Adipocyte (in vitro differentiated cells): ENCODE results near the gene ADCY7.
A peak's percentile ranks its signal among the peaks of the same experiment; 100 is the strongest.
"Not testable (repeated sequence)": the region's sequence is repeated elsewhere in the genome, so short reads cannot be mapped to it uniquely, and the experiment has no call there.

Experiments
- DNase-seq: peaks from one replicate; pipeline ENCODE4 v3.0.0-alpha.2; 2015; ENCODE audit warnings: low read depth
- H3K27me3 ChIP-seq: replicated peaks from 2 replicates; pipeline ENCODE4 v1.7.0; 2013; ENCODE audit warnings: mild to moderate bottlenecking, low read length, moderate library complexity; ENCODE audit not compliant: control insufficient read depth, insufficient read depth
- H3K36me3 ChIP-seq: 2 replicates; pipeline ENCODE4 v1.7.0; 2013; ENCODE audit warnings: low read length, mild to moderate bottlenecking, moderate library complexity; ENCODE audit not compliant: control insufficient read depth, insufficient read depth, severe bottlenecking
- H3K4me1 ChIP-seq: 2 replicates; pipeline ENCODE4 v1.7.0; 2013; ENCODE audit warnings: mild to moderate bottlenecking, low read length, moderate library complexity; ENCODE audit not compliant: control insufficient read depth, insufficient read depth
- H3K4me3 ChIP-seq: 2 replicates; pipeline ENCODE4 v1.7.0; 2013; ENCODE audit warnings: mild to moderate bottlenecking, low read length, moderate library complexity
- H3K9ac ChIP-seq: 2 replicates; pipeline ENCODE4 v1.7.0; 2013; ENCODE audit warnings: mild to moderate bottlenecking, low read length, moderate library complexity
- H3K9me3 ChIP-seq: 2 replicates; pipeline ENCODE4 v1.7.0; 2013; ENCODE audit warnings: mild to moderate bottlenecking, low read length, moderate library complexity; ENCODE audit not compliant: control insufficient read depth

The ADCY7 gene

DNA sequence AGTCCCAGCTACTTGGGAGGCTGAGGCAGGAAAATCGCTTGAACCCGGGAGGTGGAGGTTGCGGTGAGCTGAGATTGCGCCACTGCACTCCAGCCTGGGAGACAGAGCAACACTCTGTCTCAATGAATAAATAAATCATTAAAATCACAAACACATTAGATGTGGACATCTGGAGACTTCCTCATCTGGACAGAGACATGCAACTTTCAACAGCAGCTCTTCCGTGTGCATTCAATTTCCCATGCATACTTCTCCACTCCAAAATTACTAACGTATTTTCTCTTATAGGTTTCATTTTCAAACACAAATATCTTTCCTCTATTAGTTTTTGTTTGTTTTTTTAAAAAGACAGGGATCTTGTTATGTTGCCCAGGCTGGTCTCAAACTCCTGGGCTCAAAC lies 23.3 kb upstream of the ADCY7 start:
- not testable (repeated sequence) for H3K9ac ChIP-seq, H3K36me3 ChIP-seq, H3K27me3 ChIP-seq, H3K4me3 ChIP-seq, H3K9me3 ChIP-seq
- peaks cover 14% of the 10 kb centered on the region for H3K4me1 ChIP-seq
- peak; percentile 16 for DNase-seq

DNA sequence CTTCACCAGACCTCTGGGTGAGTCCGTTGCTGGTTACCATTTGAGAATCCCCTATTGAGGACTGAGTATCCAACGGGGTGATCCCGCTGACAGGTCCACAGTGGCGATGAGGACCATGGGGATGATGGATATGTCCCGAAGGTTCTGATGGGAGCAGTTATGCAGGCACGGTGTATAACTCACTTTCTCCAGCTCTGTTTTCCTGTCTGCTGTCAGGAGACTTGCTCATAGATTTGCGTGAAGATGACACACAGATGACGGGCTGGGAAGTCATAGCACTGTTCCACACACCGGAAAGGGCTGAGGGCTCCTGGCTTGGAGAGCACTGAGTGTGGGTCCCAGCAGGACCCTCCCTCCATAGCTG lies 22.2 kb upstream of the ADCY7 start:
- Histone ChIP-seq H3K27me3 (no peaks in the 10 kb centered on the region), H3K9me3 (no peaks in the 10 kb centered on the region), H3K9ac (no peak overlapping the region), H3K4me1 (peaks cover 14% of the 10 kb centered on the region), H3K36me3 (no peaks in the 10 kb centered on the region), H3K4me3 (no peak overlapping the region)
- no peak for DNase-seq

DNA sequence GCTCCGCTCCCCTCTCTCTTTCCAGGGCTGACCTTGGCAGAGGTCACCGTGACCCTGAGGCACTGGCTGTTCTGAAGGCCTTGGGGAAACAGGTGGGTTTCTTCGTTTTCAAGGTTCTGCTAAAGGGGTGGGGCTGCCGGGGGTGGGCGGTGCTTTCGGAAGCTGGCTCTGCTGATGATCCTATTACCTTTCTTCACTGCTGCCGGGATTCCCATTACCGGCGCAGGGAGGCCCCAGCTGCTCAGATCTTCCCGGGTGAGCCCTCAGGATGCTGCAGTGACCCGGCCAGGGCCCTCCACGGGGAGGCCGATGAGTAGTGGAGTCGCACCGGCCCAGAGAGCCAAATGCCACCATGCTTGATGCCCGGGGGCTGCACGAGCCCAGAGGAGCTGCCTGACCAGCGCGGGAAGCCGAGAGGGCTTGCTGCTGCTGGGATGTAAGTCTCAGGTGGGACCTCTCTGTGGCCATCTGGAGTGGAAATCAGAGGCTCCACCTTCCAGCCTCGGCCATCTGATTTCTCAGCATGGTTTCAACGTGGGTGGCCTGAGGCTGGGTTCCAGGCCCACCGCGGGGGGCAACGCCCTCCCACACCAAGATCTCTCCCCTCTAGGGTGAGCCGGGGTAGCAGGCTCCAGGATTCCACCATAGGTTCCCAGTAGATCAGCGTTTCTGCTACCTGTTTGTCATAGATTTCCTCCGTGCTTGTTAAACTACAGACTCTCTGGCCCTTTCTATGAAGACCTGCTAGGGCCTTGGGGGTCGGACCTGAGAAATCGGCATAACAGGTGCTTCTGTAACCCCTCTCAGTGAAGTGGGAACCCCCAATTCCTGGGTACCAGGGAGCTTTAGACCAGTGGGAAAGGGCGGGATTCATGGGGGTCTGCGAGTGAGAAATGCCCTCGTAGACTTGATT lies 21.6 kb upstream of the ADCY7 start:
- Histone ChIP-seq H3K36me3 (no peaks in the 10 kb centered on the region), H3K4me3 (peak overlapping the region; percentile 82), H3K4me1 (peaks cover 14% of the 10 kb centered on the region), H3K9me3 (no peaks in the 10 kb centered on the region), H3K9ac (peak overlapping the region; percentile 79), H3K27me3 (no peaks in the 10 kb centered on the region)
- no peak for DNase-seq

DNA sequence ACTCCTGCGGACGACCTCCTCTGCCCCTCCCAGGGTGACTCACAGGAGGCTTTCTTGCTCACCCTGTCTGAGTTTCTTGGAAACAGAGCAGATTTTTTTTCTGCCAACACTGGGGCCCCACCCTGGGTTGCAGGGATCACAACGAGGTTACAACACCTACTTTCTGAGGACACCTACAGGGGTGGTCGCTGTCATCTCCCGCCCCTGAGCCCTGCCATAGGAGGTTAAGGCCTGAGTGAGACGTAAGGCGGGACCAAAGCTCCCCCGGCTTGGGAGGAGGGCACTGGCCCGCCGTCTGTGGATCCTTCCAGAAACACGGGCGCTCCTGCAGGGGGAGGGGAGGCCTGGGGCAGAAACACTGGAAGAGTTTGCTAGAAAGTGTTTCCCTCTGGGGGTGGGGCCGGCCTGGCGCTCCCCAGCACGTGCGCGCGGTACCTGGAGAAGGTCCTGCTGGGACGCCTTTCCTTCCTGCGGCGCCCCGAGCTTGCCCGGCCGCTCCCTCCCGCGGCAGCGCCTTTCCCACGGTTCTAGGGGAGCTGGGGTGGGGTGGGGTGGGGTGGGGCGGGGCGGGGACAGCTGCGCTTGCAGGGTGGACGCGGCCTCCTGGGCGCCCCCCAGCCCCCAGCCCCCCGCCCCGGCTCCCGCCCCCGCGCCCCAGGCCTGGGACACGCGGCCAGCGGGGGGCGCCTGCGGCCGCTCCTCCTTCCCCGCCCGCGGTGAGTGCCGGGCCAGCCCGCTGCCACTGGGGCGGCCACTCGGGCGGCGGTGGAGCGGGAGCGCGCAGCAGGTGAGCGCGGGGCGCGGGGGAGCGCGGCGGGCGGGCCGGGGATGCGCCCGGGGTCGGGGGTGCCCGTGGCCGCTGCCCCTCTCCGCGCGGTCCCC lies 20.7 kb upstream of the ADCY7 start:
- H3K4me1 ChIP-seq: peaks cover 15% of the 10 kb centered on the region
- peak; percentile 72 for DNase-seq

DNA sequence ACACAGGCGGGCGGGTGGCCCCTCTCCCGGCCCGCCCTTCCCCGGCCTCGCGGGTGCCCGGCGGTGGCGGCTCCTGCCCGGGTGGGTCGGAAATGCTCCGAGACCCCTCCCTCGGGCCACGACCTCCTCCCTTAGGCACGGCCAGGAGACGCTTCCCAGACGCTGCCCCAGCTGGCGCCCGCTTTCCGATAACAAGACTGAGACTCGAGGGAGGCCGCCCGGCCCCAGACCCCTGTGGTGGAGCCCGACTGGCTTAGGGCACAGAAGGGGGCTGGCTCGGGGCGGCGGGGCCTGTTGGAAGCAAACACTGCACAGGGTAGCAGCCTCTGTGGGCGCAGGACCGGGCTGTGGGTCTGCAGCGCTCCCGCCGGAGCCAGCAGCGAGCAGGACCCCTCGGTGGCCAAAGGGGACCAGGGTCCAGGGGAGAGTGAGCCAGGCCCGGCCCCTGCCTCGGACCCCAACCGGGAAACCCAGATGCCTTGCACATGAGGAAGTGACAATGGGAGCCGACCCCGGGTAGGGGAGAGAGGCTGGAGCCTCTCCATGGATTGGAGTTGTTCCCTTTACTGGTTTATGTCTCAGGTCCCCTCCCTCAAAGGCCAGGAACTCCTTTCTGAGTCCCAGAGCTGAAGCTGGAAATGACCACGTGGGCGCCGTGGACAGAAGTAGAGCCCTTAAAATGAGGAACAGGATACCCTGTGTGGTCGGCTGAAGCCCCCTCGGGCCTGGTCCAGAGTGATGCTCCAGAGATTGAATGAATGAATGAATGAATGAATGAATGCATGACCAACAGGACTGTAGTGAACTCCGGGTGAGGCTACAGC lies 19.8 kb upstream of the ADCY7 start:
- Histone ChIP-seq H3K9me3 (no peaks in the 10 kb centered on the region), H3K4me3 (peak overlapping the region; percentile 78), H3K4me1 (peaks cover 23% of the 10 kb centered on the region), H3K27me3 (no peaks in the 10 kb centered on the region), H3K36me3 (no peaks in the 10 kb centered on the region), H3K9ac (peak overlapping the region; percentile 80)
- no peak for DNase-seq

More for the DNA sequence above, 20.7 kb upstream of the ADCY7 start:
- Histone ChIP-seq H3K4me3 (peak overlapping the region; percentile 82), H3K9me3 (no peaks in the 10 kb centered on the region), H3K9ac (peak overlapping the region; percentile 80), H3K36me3 (no peaks in the 10 kb centered on the region), H3K27me3 (no peaks in the 10 kb centered on the region)

DNA sequence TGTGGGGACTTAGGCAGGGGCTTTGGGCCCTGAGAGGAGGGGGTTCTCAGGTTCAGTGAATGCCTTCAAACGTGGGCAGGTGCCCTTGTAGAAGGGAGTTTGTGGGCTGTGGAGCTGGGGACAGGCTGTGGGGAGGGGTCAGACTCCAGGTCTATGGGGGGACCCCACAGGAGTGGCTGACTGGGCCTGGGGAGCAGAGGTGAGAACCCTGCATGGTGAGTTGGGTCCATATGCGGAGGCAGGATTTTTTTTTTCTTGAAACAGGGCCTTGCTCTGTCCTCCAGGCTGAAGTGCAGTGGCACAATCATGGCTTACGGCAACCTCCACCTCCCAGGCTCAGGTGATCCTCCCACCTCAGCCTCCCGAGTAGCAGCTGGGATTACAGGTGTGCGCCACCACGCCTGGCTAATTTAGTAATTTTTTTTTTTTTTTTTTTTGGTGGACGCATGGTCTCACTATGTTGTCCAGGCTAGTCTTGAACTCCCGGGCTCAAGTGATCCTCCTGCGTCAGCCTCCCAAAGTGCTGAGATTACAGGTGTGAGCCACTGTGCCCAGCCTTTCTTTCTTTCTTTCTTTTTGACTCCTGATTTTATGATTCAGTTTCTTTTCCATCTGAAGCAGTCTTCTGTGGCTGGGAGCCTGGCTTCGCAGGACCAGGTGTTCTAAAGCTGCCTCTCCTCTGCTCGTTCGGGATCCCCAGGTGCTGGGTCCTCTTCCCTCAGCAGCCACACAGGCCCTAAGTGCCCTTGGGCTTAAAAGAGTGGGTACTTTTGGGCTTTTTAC lies 19.0 kb upstream of the ADCY7 start:
- DNase-seq: no peak
- Histone ChIP-seq H3K4me3 (peak overlapping the region; percentile 78), H3K27me3 (no peaks in the 10 kb centered on the region), H3K36me3 (no peaks in the 10 kb centered on the region), H3K4me1 (peaks cover 31% of the 10 kb centered on the region), H3K9ac (no peak overlapping the region), H3K9me3 (no peaks in the 10 kb centered on the region)

DNA sequence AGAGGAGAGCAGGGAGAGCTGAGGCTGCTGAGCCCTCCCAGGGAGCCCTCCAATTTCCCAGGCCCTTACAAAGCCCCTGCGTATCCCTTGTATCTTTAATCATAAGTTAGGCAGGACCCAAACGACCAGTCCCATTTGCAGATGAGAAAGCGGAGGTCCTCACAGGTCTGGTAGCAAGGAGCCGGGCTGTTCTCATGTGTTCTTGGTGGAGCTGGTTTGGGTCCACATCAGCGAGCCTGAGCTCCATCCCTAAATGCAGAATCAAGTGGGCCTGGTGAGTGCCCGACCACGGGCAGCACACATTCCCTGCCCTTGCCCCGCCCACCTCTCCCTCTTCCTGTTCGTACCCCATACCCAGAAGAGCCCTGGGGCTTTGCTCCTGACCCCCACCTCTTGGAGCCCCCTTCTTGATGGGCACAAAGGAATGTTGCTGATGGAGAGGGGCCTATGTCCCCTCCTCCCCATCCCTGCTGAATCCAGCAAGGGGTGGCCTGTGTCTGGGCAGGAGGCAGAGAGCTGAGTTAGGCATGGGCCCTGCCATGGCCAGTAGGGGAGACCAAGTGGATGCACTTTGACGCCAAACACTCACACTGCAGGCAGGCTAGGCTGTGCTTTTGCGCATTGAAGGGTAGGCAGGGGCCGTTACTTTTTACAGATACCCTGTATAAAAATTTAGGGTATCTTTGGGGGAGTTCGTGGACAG lies 18.3 kb upstream of the ADCY7 start:
- no peaks in the 10 kb centered on the region for H3K27me3 ChIP-seq
- no peak overlapping the region for H3K9ac ChIP-seq
- no peak for DNase-seq
- H3K4me1 ChIP-seq: peaks cover 39% of the 10 kb centered on the region
- no peaks in the 10 kb centered on the region for H3K9me3 ChIP-seq
- H3K36me3 ChIP-seq: no peaks in the 10 kb centered on the region
- H3K4me3 ChIP-seq: no peak overlapping the region

DNA sequence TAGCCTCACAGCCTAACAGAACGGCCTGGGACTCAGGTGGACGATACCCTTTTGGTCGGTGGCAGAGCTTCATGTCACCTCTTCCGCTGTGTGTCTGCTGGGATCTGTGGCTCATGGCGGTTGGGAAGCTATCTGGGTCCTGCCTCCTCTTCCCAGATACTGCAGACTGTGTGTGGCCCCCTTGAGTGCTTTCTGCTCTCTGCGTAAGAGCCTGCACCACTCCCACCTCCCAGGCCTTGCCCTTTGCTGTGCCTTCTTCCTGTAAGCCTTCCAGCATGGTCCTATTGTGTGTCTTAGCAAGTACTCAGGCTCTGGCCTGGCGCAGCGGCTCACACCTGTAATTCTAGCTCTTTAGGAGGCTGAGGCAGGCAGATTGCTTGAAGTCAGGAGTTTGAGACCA lies 17.5 kb upstream of the ADCY7 start:
- DNase-seq: no peak

DNA sequence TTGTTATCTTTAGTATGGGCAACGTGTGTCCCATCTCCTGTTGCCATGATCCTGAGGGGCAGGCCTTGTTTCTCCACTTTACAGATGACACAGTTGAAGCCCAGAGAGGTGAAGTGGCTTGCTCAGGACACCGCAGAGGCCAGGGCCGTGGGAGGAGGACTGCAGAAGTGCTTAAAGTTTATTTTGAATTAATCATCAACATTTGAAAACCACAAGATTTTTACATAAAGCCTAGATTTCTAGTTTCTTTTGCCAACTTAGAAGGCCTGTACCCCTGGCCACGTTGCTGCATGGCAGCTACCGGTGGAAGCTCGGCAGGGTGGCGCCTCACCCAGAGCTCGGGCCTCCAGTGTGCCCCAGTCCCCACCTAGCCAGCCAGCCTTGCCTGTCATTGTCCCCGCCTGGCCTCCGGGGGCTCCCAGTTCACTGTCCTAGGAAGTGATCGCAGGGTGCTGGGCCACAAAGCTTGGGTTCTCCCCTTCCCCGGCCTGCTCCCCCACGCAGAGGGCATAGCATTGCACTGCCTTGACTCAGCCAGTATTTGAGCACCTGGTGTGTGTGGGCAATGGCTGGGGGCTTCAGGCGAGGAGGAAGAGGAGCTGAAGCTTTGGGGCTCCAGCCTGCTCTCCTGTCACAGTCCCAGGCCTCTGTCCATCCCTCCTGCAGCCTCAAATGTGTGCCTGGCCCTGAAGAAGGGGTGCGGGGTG lies 14.8 kb upstream of the ADCY7 start:
- no peak overlapping the region for H3K4me3 ChIP-seq
- peak; percentile 75 for DNase-seq
- H3K27me3 ChIP-seq: no peaks in the 10 kb centered on the region
- peak overlapping the region; percentile 6 for H3K9ac ChIP-seq
- no peaks in the 10 kb centered on the region for H3K36me3 ChIP-seq
- H3K9me3 ChIP-seq: no peaks in the 10 kb centered on the region
- peaks cover 32% of the 10 kb centered on the region for H3K4me1 ChIP-seq

More for the DNA sequence above, 17.5 kb upstream of the ADCY7 start:
- no peak overlapping the region for H3K9ac ChIP-seq
- no peak overlapping the region for H3K4me3 ChIP-seq
- H3K36me3 ChIP-seq: no peaks in the 10 kb centered on the region
- H3K4me1 ChIP-seq: peaks cover 42% of the 10 kb centered on the region
- H3K9me3 ChIP-seq: no peaks in the 10 kb centered on the region
- H3K27me3 ChIP-seq: no peaks in the 10 kb centered on the region
